ENCODE results near the gene TADA3. TPM values are rescaled to one million over a fixed set of nuclear protein-coding genes. Genes with fewer than 3 reads are reported as not detected.

TADA3 gene
- total RNA-seq, 1 donor from 2014 or later: 54.5 TPM

DNA sequence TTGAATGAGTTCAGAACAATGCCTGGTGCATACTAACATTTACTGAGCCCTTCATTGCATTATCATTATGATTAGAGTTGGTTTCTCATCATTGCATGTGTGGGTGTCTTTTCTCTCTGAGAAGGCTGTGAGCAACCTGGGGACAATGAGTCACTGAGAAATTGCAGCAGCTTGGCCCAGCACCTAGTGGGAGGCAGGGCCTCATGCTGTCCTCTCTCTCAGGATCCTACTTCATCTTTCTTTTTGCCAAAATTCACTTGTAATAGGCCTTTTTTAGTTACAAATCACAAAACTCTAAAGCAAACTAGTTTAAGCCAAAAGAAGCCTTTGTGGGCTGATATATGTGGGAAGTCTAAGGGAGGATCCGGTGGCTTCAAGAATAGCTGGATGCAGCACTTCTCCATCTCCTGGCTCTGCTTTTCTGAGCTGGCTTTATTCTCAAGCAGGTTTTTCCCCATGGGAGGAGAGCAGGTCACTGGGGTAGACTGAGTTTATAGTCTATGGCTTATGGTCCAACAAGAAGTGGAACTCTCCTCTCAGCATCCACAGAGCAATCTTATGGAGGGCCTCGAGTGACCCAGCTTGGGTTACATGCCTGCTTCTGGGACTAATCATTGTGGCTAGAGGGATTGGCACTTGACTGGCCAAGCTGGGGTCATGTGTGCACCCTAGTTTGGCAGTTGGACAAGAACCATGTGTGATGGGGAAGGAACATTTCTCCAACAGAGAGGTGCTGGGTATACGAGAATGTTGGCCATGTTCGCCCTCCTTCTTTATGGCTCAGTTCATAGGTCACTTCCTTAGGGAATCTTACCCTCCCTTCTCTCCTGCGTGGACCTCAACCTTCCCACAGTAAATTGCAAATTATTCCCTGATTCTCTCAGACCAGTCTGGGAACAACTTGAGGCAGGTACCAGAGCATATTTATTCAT is 13.9 kb downstream of the TADA3 start:
- Mint-ChIP-seq H3K27ac (ENCODE audit: unreplicated experiment) (no peak overlapping the region), H3K36me3 (ENCODE audit: low read depth, unreplicated experiment) (peaks cover 11% of the 10 kb centered on the region), H3K4me3 (ENCODE audit: unreplicated experiment) (no peak overlapping the region), H3K27me3 (ENCODE audit: low read depth, unreplicated experiment) (no peaks in the 10 kb centered on the region), H3K9me3 (ENCODE audit: unreplicated experiment) (peaks cover 2% of the 10 kb centered on the region), H3K4me1 (ENCODE audit: low read depth, unreplicated experiment) (peaks cover 34% of the 10 kb centered on the region)
- FAIRE-seq (no peak), DNase-seq (ENCODE audit: low read depth) (peak; percentile 68)
- H3K9me3 ChIP-seq (ENCODE audit: insufficient read depth, low read depth, low read length): no peaks in the 10 kb centered on the region
- peaks cover 13% of the 10 kb centered on the region for H3K4me1 ChIP-seq (ENCODE audit: insufficient read depth, low read length)
- no peak overlapping the region for H3K9ac ChIP-seq (ENCODE audit: low read length)
- no peak overlapping the region for H3K4me3 ChIP-seq (ENCODE audit: insufficient read depth, low read depth, low read length)
- H4K20me1 ChIP-seq (ENCODE audit: insufficient read depth, low read length): no peaks in the 10 kb centered on the region
- no peaks in the 10 kb centered on the region for H3K27me3 ChIP-seq (ENCODE audit: insufficient read depth, low read length)
- H3K36me3 ChIP-seq (ENCODE audit: insufficient read depth, low read length): peaks cover 16% of the 10 kb centered on the region
- TF ChIP-seq EZH2 (IDR thresholded peaks at IDR 0.05; ENCODE audit: insufficient read depth, low read length): no peak
- TF ChIP-seq, protein P1, sequence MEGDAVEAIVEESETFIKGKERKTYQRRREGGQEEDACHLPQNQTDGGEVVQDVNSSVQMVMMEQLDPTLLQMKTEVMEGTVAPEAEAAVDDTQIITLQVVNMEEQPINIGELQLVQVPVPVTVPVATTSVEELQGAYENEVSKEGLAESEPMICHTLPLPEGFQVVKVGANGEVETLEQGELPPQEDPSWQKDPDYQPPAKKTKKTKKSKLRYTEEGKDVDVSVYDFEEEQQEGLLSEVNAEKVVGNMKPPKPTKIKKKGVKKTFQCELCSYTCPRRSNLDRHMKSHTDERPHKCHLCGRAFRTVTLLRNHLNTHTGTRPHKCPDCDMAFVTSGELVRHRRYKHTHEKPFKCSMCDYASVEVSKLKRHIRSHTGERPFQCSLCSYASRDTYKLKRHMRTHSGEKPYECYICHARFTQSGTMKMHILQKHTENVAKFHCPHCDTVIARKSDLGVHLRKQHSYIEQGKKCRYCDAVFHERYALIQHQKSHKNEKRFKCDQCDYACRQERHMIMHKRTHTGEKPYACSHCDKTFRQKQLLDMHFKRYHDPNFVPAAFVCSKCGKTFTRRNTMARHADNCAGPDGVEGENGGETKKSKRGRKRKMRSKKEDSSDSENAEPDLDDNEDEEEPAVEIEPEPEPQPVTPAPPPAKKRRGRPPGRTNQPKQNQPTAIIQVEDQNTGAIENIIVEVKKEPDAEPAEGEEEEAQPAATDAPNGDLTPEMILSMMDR (IDR thresholded peaks at IDR 0.05; ENCODE audit: insufficient read depth, low read depth, low read length): no peak
- H3K4me2 ChIP-seq (ENCODE audit: low read length): peak overlapping the region; percentile 26
- H3K79me2 ChIP-seq (ENCODE audit: insufficient read depth, low read length): no peaks in the 10 kb centered on the region
- peak overlapping the region; percentile 20 for H3K27ac ChIP-seq (ENCODE audit: low read depth, low read length)
- H2AFZ ChIP-seq (ENCODE audit: low read depth, low read length): no peak overlapping the region

DNA sequence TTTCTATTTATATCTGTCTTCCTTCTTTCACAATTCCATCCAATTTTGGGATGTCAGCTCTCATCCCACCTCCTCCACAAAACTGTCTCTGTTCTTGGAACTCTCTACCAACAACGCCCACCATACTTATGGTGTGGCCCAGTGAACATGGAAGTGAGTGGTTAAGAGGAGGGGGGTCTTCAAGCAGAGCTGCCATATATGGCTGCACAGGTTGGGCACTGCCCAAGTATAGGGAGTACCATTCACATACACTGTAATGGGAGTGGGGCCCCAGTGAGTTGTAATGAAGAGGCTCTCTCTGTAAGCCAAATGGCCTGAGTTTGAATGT is 14.6 kb downstream of the TADA3 start:
- Mint-ChIP-seq H3K36me3 (ENCODE audit: low read depth, unreplicated experiment) (peaks cover 11% of the 10 kb centered on the region), H3K4me3 (ENCODE audit: unreplicated experiment) (no peak overlapping the region), H3K4me1 (ENCODE audit: low read depth, unreplicated experiment) (peaks cover 34% of the 10 kb centered on the region), H3K27me3 (ENCODE audit: low read depth, unreplicated experiment) (peaks cover 2% of the 10 kb centered on the region), H3K9me3 (ENCODE audit: unreplicated experiment) (peaks cover 2% of the 10 kb centered on the region), H3K27ac (ENCODE audit: unreplicated experiment) (no peak overlapping the region)
- H3K4me1 ChIP-seq (ENCODE audit: insufficient read depth, low read length): peaks cover 13% of the 10 kb centered on the region
- DNase-seq (ENCODE audit: low read depth) (no peak), FAIRE-seq (no peak)
- H4K20me1 ChIP-seq (ENCODE audit: insufficient read depth, low read length): no peaks in the 10 kb centered on the region
- no peak overlapping the region for H3K4me3 ChIP-seq (ENCODE audit: insufficient read depth, low read depth, low read length)
- TF ChIP-seq, protein P1 (IDR thresholded peaks at IDR 0.05; ENCODE audit: insufficient read depth, low read depth, low read length): no peak
- no peak for TF ChIP-seq EZH2 (IDR thresholded peaks at IDR 0.05; ENCODE audit: insufficient read depth, low read length)
- no peak overlapping the region for H2AFZ ChIP-seq (ENCODE audit: low read depth, low read length)
- peak overlapping the region; percentile 26 for H3K4me2 ChIP-seq (ENCODE audit: low read length)
- H3K27me3 ChIP-seq (ENCODE audit: insufficient read depth, low read length): no peaks in the 10 kb centered on the region
- no peak overlapping the region for H3K27ac ChIP-seq (ENCODE audit: low read depth, low read length)
- peaks cover 15% of the 10 kb centered on the region for H3K36me3 ChIP-seq (ENCODE audit: insufficient read depth, low read length)
- no peaks in the 10 kb centered on the region for H3K79me2 ChIP-seq (ENCODE audit: insufficient read depth, low read length)
- no peaks in the 10 kb centered on the region for H3K9me3 ChIP-seq (ENCODE audit: insufficient read depth, low read depth, low read length)
- no peak overlapping the region for H3K9ac ChIP-seq (ENCODE audit: low read length)
